A549 (cell line): Measurements from ENCODE around the gene DISP3.

ENCODE experiments used
- CBX2 ChIP-seq: fragments of 200-600 bp; sonication (generic); IDR thresholded peaks from 2 replicates; pipeline ENCODE4 v1.6.1; 2016; ENCODE audit warnings: low read depth, mild to moderate bottlenecking, borderline replicate concordance
- EP300 ChIP-seq, 2 experiments: fragments of >200 bp; sonication (Bioruptor Twin); formaldehyde crosslinking; IDR thresholded peaks; 2 replicates in 1 of 2; 3 replicates in 1 of 2; pipeline ENCODE4 v1.6.1; 2016 to 2017
- ESRRA ChIP-seq: fragments of 150-350 bp; IDR thresholded peaks from 2 replicates; pipeline ENCODE4 v1.6.1; 2014; ENCODE audit warnings: mild to moderate bottlenecking, low read length, borderline replicate concordance
- HDAC2 ChIP-seq: fragments of 200-600 bp; sonication (generic); IDR thresholded peaks from 2 replicates; pipeline ENCODE4 v1.6.1; 2016
- KDM5A ChIP-seq: fragments of 200-600 bp; sonication (generic); IDR thresholded peaks from 2 replicates; pipeline ENCODE4 v1.6.1; 2016; ENCODE audit warnings: antibody characterized with exemption, mild to moderate bottlenecking
- MAFK ChIP-seq: fragments of 450-650 bp; IDR thresholded peaks from 2 replicates; pipeline ENCODE4 v1.6.1; 2014; ENCODE audit not compliant: partially characterized antibody
- NFE2L2 ChIP-seq: fragments of 150-350 bp; conservative IDR thresholded peaks from 2 replicates; pipeline ENCODE4 v1.6.1; 2014; ENCODE audit warnings: low read length
- POLR2A ChIP-seq: IDR thresholded peaks from 2 replicates; pipeline ENCODE4 v1.6.1; 2012; ENCODE audit warnings: mild to moderate bottlenecking, low read length
- RAD21 ChIP-seq, 2 experiments: fragments of >200 bp in 1 of 2; sonication (Bioruptor Twin) in 1 of 2; formaldehyde crosslinking in 1 of 2; IDR thresholded peaks in 1 of 2; conservative IDR thresholded peaks in 1 of 2; 2 replicates in 1 of 2; 3 replicates in 1 of 2; pipeline ENCODE4 v1.6.1; 2012 to 2018; ENCODE audit warnings: inconsistent platforms in 1 of 2
- TF ChIP-seq, protein P1 (sequence below): IDR thresholded peaks from 2 replicates; pipeline ENCODE4 v1.6.1; 2012
- TF ChIP-seq, protein P2 (sequence below): fragments of >200 bp; sonication (Bioruptor Twin); formaldehyde crosslinking; IDR thresholded peaks from 3 replicates; pipeline ENCODE4 v1.5.1; 2016

DNA sequence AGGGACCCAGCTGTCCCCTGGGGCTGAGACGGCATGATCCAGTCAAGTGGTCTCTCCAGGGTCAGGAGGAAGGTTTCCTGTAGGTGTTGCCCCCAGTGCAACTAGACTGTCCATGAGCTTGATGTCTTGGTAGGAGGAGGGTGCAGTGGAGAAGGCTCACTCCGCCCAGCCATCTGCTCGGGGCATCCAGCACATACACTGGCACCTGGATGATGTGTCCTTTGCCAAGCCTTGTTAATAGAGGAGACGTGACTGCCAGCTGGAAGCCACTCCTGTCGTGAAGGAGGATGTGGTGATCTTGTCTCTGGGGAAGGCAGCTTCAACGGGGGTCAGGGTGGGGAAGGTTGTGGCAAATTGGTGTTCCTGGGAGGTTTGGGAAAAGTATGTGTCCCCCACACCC lies 6.2 kb downstream of the DISP3 start:
- TF ChIP-seq MAFK (no peak), KDM5A (no peak), CBX2 (no peak), HDAC2 (no peak), ESRRA (no peak), NFE2L2 (no peak), RAD21 (conservative IDR thresholded peaks at IDR 0.05 in 1 of 2, IDR thresholded peaks at IDR 0.05 in 1 of 2) (no peak), POLR2A (no peak), EP300 (IDR thresholded peaks at IDR 0.05) (no peak)
- TF ChIP-seq, protein P1, sequence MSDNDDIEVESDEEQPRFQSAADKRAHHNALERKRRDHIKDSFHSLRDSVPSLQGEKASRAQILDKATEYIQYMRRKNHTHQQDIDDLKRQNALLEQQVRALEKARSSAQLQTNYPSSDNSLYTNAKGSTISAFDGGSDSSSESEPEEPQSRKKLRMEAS: no peak
- TF ChIP-seq, protein P2, sequence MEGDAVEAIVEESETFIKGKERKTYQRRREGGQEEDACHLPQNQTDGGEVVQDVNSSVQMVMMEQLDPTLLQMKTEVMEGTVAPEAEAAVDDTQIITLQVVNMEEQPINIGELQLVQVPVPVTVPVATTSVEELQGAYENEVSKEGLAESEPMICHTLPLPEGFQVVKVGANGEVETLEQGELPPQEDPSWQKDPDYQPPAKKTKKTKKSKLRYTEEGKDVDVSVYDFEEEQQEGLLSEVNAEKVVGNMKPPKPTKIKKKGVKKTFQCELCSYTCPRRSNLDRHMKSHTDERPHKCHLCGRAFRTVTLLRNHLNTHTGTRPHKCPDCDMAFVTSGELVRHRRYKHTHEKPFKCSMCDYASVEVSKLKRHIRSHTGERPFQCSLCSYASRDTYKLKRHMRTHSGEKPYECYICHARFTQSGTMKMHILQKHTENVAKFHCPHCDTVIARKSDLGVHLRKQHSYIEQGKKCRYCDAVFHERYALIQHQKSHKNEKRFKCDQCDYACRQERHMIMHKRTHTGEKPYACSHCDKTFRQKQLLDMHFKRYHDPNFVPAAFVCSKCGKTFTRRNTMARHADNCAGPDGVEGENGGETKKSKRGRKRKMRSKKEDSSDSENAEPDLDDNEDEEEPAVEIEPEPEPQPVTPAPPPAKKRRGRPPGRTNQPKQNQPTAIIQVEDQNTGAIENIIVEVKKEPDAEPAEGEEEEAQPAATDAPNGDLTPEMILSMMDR: no peak
